K562 (cell line): ENCODE results near the gene RERE. TPM values are rescaled to one million over a fixed set of nuclear protein-coding genes. Genes with fewer than 3 reads are reported as not detected.
A peak's percentile ranks its signal among the peaks of the same experiment; 100 is the strongest.

Experiments used
- ATAC-seq: fragments of 200-7000 bp; cut with Tn5 transposase; 3 replicates; pipeline ENCODE4 v1.9.1; 2020; ENCODE audit warnings: moderate library complexity
- BruUV-seq: library from RNA; stranded (reverse); fragments of 400-500 nt; replicated peaks from 2 replicates; lab custom pipeline; 2021; lab: Mats Ljungman, UMichigan
- CTCF ChIA-PET: fragments of 300-600 bp; formaldehyde crosslinking; extraction: SDS; loops from one replicate; lab custom pipeline; 2021; ENCODE audit warnings: low intra/inter-chr PET ratio; lab: Yijun Ruan, JAX
- POLR2A ChIA-PET: fragments of 300-600, 350-650 bp; sonication (Branson Sonifier 250); formaldehyde crosslinking; extraction: SDS; loops from one replicate; lab custom pipeline; 2021; ENCODE audit warnings: antibody characterized with exemption, inconsistent platforms; lab: Yijun Ruan, JAX
- DNase-seq, 4 experiments: peaks; one replicate each; pipeline versions ENCODE4 v3.0.0 to v3.0.0-alpha.2; 2011 to 2018; ENCODE audit warnings: low spot score in 3 of 4, mixed read lengths in 3 of 4; ENCODE audit errors: extremely low read depth in 1 of 4
- FAIRE-seq: peaks from 2 replicates; lab custom pipeline; 2011; peaks lifted over from hg19 to GRCh38; lab: Jason Lieb, UNC
- H2AFZ ChIP-seq: 2 replicates; pipeline ENCODE4 v1.6.0; 2011; ENCODE audit warnings: low read depth, low read length, control low read depth, inconsistent platforms
- H3K27ac ChIP-seq: fragments of 200-600 bp; 3 replicates; pipeline ENCODE4 v1.8.0; 2011; ENCODE audit warnings: low read depth, mild to moderate bottlenecking, control low read depth, inconsistent platforms, low read length, moderate library complexity, mixed read lengths; ENCODE audit errors: extremely low read depth
- H3K27me3 ChIP-seq, 2 experiments: fragments of 300-600 bp in 1 of 2; 2 replicates in 1 of 2; 3 replicates in 1 of 2; pipeline versions ENCODE4 v1.6.0 to v1.8.0; 2011; ENCODE audit warnings: inconsistent platforms in 2 of 2, low read length in 2 of 2, mild to moderate bottlenecking in 1 of 2, mixed read lengths in 1 of 2, moderate library complexity in 1 of 2; ENCODE audit not compliant: control insufficient read depth in 2 of 2, insufficient read depth in 2 of 2
- H3K36me3 ChIP-seq: fragments of 300-600 bp; 3 replicates; pipeline ENCODE4 v1.8.0; 2011; ENCODE audit warnings: mild to moderate bottlenecking, low read length, inconsistent platforms; ENCODE audit not compliant: control insufficient read depth, insufficient read depth
- H3K4me1 ChIP-seq, 2 experiments: fragments of 200-600 bp in 1 of 2; replicated peaks in 1 of 2; 2 replicates in 1 of 2; 3 replicates in 1 of 2; pipeline versions ENCODE4 v1.5.1 to v1.8.0; 2011; ENCODE audit warnings: inconsistent platforms in 2 of 2, low read length in 2 of 2, mild to moderate bottlenecking in 1 of 2, mixed read lengths in 1 of 2, moderate library complexity in 1 of 2; ENCODE audit not compliant: control insufficient read depth in 2 of 2, insufficient read depth in 2 of 2
- H3K4me2 ChIP-seq: 2 replicates; pipeline ENCODE4 v1.6.1; 2011; ENCODE audit warnings: low read length, control low read depth, inconsistent platforms, mixed read lengths; ENCODE audit not compliant: insufficient read depth
- H3K4me3 ChIP-seq: fragments of 200-600 bp; sonication (generic), shearing (Covaris generic); 2 replicates; pipeline ENCODE4 v1.5.1; 2016; ENCODE audit warnings: control low read depth, inconsistent platforms
- H3K79me2 ChIP-seq: fragments of 200-600 bp; 3 replicates; pipeline ENCODE4 v1.8.0; 2011; ENCODE audit warnings: low read length, inconsistent platforms; ENCODE audit not compliant: control insufficient read depth, insufficient read depth
- H3K9ac ChIP-seq, 2 experiments: 2 replicates each; pipeline versions ENCODE4 v1.6.0 to v1.6.1; 2011; ENCODE audit warnings: low read depth in 2 of 2, low read length in 2 of 2, control low read depth in 1 of 2, inconsistent platforms in 1 of 2, mild to moderate bottlenecking in 1 of 2, mixed read lengths in 1 of 2; ENCODE audit not compliant: insufficient read depth in 1 of 2
- H3K9me1 ChIP-seq: one replicate; pipeline ENCODE4 v1.6.0; 2011; ENCODE audit warnings: inconsistent platforms, mild to moderate bottlenecking, low read length, moderate library complexity; ENCODE audit not compliant: control insufficient read depth, insufficient read depth
- H3K9me3 ChIP-seq: replicated peaks from 2 replicates; pipeline ENCODE4 v1.5.1; 2011; ENCODE audit warnings: low read depth, low read length, inconsistent platforms; ENCODE audit not compliant: control insufficient read depth, insufficient read depth
- H4K20me1 ChIP-seq: replicated peaks from 2 replicates; pipeline ENCODE4 v1.6.1; 2011; ENCODE audit warnings: low read length, inconsistent platforms, mixed read lengths; ENCODE audit not compliant: control insufficient read depth, insufficient read depth
- EGR1 ChIP-seq: fragments of 450-650 bp; conservative IDR thresholded peaks from 2 replicates; pipeline ENCODE4 v1.6.1; 2017; ENCODE audit warnings: mild to moderate bottlenecking
- WGBS: fragments of 100-300 bp; shearing (Covaris generic); methylation state at CpG from one replicate; pipeline ENCODE4 v1.1.6; 2016; ENCODE audit warnings: low coverage, mixed read lengths; ENCODE audit not compliant: insufficient coverage; ENCODE audit errors: missing lambda C conversion rate; 5-methylcytosine and 5-hydroxymethylcytosine counted together
- in situ Hi-C: fragments of 300-500 bp; cut with MboI; formaldehyde crosslinking; loops from 4 replicates; pipeline ENCODE4 v1.15.0; 2018; ENCODE audit warnings: inconsistent platforms, mixed read lengths
- intact Hi-C: fragments of 100-400 bp; cut with micrococcal nuclease; formaldehyde crosslinking; loops from 2 replicates; pipeline ENCODE4 v1.14.2; 2022
- polyA plus RNA-seq, 8 experiments: library from polyadenylated mRNA; depleted of rRNA in 4 of 8; stranded (reverse) in 5 of 8; unstranded in 3 of 8; fragments of >200 nt; fragmentation: Nextera tagmentation in 2 of 8; fragmentation: Illumina TruSeq in 1 of 8; extraction: Ambion mirVana in 2 of 8; extraction: Trizol in 1 of 8; gene quantifications; 2 replicates each; pipeline versions ENCODE4 v1.2.1 to v1.2.3, GENCODE V29; 2011 to 2014; ENCODE audit warnings: inconsistent platforms in 1 of 8, missing spikeins in 1 of 8
- total RNA-seq, 7 experiments: library from RNA; depleted of rRNA in 6 of 7; stranded (reverse); fragments of >200 nt in 6 of 7; fragmentation: Illumina TruSeq in 2 of 7; extraction: Trizol in 2 of 7; gene quantifications; 2 replicates each; pipeline versions ENCODE4 v1.2.1 to v1.2.3, GENCODE V29; 2011 to 2021; ENCODE audit warnings: low replicate concordance in 1 of 7
- TF ChIP-seq, protein P1 (sequence below): fragments of 250-450 bp; sonication (Bioruptor Pico); IDR thresholded peaks from 2 replicates; pipeline ENCODE4 v1.5.0; 2021; ENCODE audit warnings: mild to moderate bottlenecking, borderline replicate concordance

Gene RERE
- total and polyA plus RNA-seq, 9 of the 15 experiments (the other 6 are each of a cell fraction or from before 2014, with no cell fraction given), result 3.0 to 51.5 (median 13.4) TPM

DNA sequence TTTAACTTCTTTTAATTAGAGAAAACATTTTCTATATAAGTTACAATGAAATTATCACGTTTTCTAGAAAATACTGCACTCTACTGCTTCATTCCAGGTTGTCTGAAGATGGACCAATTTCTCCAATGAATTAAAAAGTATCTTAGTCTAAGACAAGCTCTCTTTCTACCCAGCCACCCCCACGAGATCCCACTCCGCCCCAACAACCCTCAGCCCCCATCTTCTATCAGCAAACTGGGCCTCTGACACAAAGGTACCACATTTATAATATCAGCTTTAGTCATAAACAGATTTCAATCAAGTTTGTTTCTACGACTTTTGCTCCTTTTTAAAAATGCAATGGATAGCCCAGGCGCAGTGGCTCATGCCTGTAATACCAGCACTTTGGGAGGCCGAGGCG, 117.8 kb downstream of the RERE start:
- Histone ChIP-seq H3K27me3 (no peaks in the 10 kb centered on the region), H3K27ac (no peak overlapping the region), H3K9me1 (no peaks in the 10 kb centered on the region), H3K4me3 (no peak overlapping the region), H2AFZ (no peak overlapping the region), H3K9me3 (no peaks in the 10 kb centered on the region), H3K36me3 (no peaks in the 10 kb centered on the region), H4K20me1 (peaks cover 15% of the 10 kb centered on the region), H3K4me1 (peaks cover 18 to 27% of the 10 kb centered on the region in 2 experiments), H3K9ac (no peak overlapping the region), H3K4me2 (no peak overlapping the region), H3K79me2 (peaks cover 76% of the 10 kb centered on the region)
- BruUV-seq, result no TSS peak
- in situ Hi-C loops (no loop called here), intact Hi-C loops (loop anchor here (10.0 kb wide), 1 partner anchor 275 kb away; no protein-coding TSS in a partner anchor)
- DNase-seq, result no peak
- FAIRE-seq, result no peak
- no peak for ATAC-seq
- ChIA-PET CTCF (no interaction called here), POLR2A (interaction anchor here (0.6 kb wide), 1 partner anchor 111 kb away, joined by 3 read pairs; no protein-coding TSS in a partner anchor)
- 84% methylated on average over 7 of the region's 7 CpGs for WGBS
- TF ChIP-seq EGR1, result peak; percentile 39; the same call in 1 of the 2 replicates
- TF ChIP-seq, protein P1, sequence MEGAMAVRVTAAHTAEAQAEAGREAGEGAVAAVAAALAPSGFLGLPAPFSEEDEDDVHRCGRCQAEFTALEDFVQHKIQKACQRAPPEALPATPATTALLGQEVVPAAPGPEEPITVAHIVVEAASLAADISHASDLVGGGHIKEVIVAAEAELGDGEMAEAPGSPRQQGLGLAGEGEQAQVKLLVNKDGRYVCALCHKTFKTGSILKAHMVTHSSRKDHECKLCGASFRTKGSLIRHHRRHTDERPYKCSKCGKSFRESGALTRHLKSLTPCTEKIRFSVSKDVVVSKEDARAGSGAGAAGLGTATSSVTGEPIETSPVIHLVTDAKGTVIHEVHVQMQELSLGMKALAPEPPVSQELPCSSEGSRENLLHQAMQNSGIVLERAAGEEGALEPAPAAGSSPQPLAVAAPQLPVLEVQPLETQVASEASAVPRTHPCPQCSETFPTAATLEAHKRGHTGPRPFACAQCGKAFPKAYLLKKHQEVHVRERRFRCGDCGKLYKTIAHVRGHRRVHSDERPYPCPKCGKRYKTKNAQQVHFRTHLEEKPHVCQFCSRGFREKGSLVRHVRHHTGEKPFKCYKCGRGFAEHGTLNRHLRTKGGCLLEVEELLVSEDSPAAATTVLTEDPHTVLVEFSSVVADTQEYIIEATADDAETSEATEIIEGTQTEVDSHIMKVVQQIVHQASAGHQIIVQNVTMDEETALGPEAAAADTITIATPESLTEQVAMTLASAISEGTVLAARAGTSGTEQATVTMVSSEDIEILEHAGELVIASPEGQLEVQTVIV (CRISPR knock-in tag), result no peak
